ENCODE data around the gene ATP5F1D. TPM values are rescaled to one million over a fixed set of nuclear protein-coding genes. Genes with fewer than 3 reads are reported as not detected.
A peak's percentile ranks its signal among the peaks of the same experiment; 100 is the strongest.

Gene ATP5F1D
- total RNA-seq, 1 donor from 2014 or later, result 7.1 TPM

- peaks cover 7% of the 10 kb centered on the region for H3K4me1 Mint-ChIP-seq
- H3K4me3 Mint-ChIP-seq, result no peak overlapping the region
- Histone ChIP-seq H3K9me3 (ENCODE audit: low read depth) (no peaks in the 10 kb centered on the region), H3K4me2 (no peak overlapping the region), H3F3A (ENCODE audit: low read depth) (peaks cover 8% of the 10 kb centered on the region), H3K27ac (no peak overlapping the region), H3K9ac (no peak overlapping the region), H4K20me1 (ENCODE audit: low read depth) (peaks cover 19% of the 10 kb centered on the region), H3K4me1 (no peaks in the 10 kb centered on the region), H2AFZ (replicated peaks) (no peak overlapping the region), H3K79me2 (ENCODE audit: low read depth) (peaks cover 12% of the 10 kb centered on the region), H3K36me3 (no peaks in the 10 kb centered on the region), H3K4me3 (no peak overlapping the region), H3K27me3 (no peaks in the 10 kb centered on the region)
- H3K27ac Mint-ChIP-seq, result peak overlapping the region; percentile 42
- H3K36me3 Mint-ChIP-seq, result peaks cover 2% of the 10 kb centered on the region
- no peak for DNase-seq (ENCODE audit: low spot score)
- H3K9me3 Mint-ChIP-seq, result no peaks in the 10 kb centered on the region
- H3K27me3 Mint-ChIP-seq (ENCODE audit: insufficient read depth, low read depth), result peaks cover 6% of the 10 kb centered on the region
- no peak for TF ChIP-seq EZH2phosphoT487 (IDR thresholded peaks at IDR 0.05)
- TF ChIP-seq EZH2 (IDR thresholded peaks at IDR 0.05), result no peak
- TF ChIP-seq CTCF (IDR thresholded peaks at IDR 0.05), result no peak
These were observed 9.6 kb upstream of the ATP5F1D start for GRCh38 chr19:1231729-1232637.

DNA sequence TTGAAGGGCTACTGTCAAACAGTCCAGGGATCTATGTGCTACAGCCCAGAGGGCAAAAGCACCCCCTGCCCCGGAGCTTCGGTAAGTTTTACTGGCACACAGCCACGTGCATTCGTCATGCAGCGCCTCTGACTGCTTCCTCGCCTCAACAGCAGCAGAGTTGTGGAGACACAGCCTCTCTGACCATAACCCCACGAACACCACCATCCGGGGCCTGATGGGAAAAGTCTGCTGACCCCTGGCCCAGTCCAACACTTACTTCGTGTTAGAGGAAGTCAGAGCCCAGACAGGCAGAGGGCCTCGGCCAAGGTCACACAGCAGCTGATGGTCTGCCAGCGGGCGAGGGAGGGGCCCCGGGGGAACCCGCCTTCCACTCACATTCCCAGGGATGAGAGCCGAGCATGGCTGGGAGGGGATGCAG lies 8.9 kb upstream of the ATP5F1D start:
- no peaks in the 10 kb centered on the region for H3K9me3 Mint-ChIP-seq
- TF ChIP-seq EZH2 (IDR thresholded peaks at IDR 0.05) (no peak), CTCF (IDR thresholded peaks at IDR 0.05) (no peak), EZH2phosphoT487 (IDR thresholded peaks at IDR 0.05) (no peak)
- H3K4me2 ChIP-seq, result no peak overlapping the region

DNA sequence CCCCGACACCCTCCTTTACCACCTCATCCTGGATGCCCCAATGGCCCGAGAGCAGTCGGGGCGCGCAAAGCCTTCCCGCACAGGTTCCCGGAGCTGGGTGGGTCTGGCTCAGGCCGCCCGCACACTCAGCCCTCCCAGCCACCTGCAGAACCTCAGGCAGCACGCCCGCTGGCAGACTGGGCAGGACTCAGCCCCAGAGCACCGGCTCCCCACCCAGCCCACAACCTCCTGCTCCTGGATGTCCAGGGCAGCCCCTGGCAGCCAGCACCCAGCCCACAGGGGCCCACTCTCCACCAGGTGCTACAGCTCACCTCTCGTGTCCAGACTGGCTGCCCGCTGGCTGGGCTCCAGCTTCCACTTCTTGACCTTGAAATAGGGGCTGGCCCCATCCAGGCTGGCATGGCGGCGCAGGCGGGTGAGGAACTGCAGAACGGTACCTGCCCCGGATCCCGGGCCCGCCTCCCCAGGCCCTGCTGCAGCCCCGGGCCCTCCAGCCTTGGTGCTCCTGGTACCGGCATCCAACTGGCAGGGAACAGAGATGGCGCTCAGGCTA lies 8.4 kb upstream of the ATP5F1D start:
- Histone ChIP-seq H3K36me3 (no peaks in the 10 kb centered on the region), H3K27ac (no peak overlapping the region), H3K79me2 (ENCODE audit: low read depth) (peaks cover 12% of the 10 kb centered on the region), H4K20me1 (ENCODE audit: low read depth) (peaks cover 19% of the 10 kb centered on the region), H3K9me3 (ENCODE audit: low read depth) (no peaks in the 10 kb centered on the region), H3K4me2 (no peak overlapping the region), H3K4me1 (peaks cover 2% of the 10 kb centered on the region), H3F3A (ENCODE audit: low read depth) (peaks cover 7% of the 10 kb centered on the region), H2AFZ (replicated peaks) (no peak overlapping the region), H3K9ac (no peak overlapping the region), H3K4me3 (no peak overlapping the region), H3K27me3 (no peaks in the 10 kb centered on the region)
- peaks cover 7% of the 10 kb centered on the region for H3K4me1 Mint-ChIP-seq
- H3K27ac Mint-ChIP-seq, result no peak overlapping the region
- H3K4me3 Mint-ChIP-seq, result peak overlapping the region; percentile 33
- no peaks in the 10 kb centered on the region for H3K9me3 Mint-ChIP-seq
- no peak for DNase-seq (ENCODE audit: low spot score)
- H3K36me3 Mint-ChIP-seq, result peaks cover under 1% of the 10 kb centered on the region
- TF ChIP-seq EZH2 (IDR thresholded peaks at IDR 0.05) (no peak), EZH2phosphoT487 (IDR thresholded peaks at IDR 0.05) (no peak)
- peaks cover 6% of the 10 kb centered on the region for H3K27me3 Mint-ChIP-seq (ENCODE audit: insufficient read depth, low read depth)

More for the DNA sequence above, 8.9 kb upstream of the ATP5F1D start:
- Histone ChIP-seq H3K36me3 (no peaks in the 10 kb centered on the region), H3K9me3 (ENCODE audit: low read depth) (no peaks in the 10 kb centered on the region), H3K79me2 (ENCODE audit: low read depth) (peaks cover 12% of the 10 kb centered on the region), H3K9ac (no peak overlapping the region), H3F3A (ENCODE audit: low read depth) (peaks cover 8% of the 10 kb centered on the region), H3K27ac (no peak overlapping the region), H3K27me3 (no peaks in the 10 kb centered on the region), H4K20me1 (ENCODE audit: low read depth) (peaks cover 19% of the 10 kb centered on the region), H3K4me3 (no peak overlapping the region), H2AFZ (replicated peaks) (no peak overlapping the region), H3K4me1 (no peaks in the 10 kb centered on the region)
- DNase-seq (ENCODE audit: low spot score), result no peak
- peak overlapping the region; percentile 42 for H3K27ac Mint-ChIP-seq
- no peak overlapping the region for H3K4me3 Mint-ChIP-seq
- peaks cover 2% of the 10 kb centered on the region for H3K36me3 Mint-ChIP-seq
- peaks cover 6% of the 10 kb centered on the region for H3K27me3 Mint-ChIP-seq (ENCODE audit: insufficient read depth, low read depth)
- H3K4me1 Mint-ChIP-seq, result peaks cover 7% of the 10 kb centered on the region

Measured in neural progenitor cell (in vitro differentiated cells).